ENCODE results near the gene ERCC2.
A peak's percentile ranks its signal among the peaks of the same experiment; 100 is the strongest.
"Not testable (repeated sequence)": the region's sequence is repeated elsewhere in the genome, so short reads cannot be mapped to it uniquely, and the experiment has no call there.

ERCC2 gene

GRCh38 chr19:45370410-45371204, at the start of gene ERCC2:
Gene ERCC2 (minus strand): TSS chr19:45370573. CDS start chr19:45370540, 33 bp downstream.
- peak; percentile 95 for DNase-seq

GRCh38 chr19:45419895-45420294, 49.5 kb upstream of the ERCC2 start:
- no peak for DNase-seq

- DNase-seq = no peak
Observed at GRCh38 chr19:45419396-45419795, 49.0 kb upstream of the ERCC2 start.

- DNase-seq = no peak
Observed at GRCh38 chr19:45418802-45419201, 48.4 kb upstream of the ERCC2 start.

- no peak for DNase-seq
Observed at GRCh38 chr19:45417151-45417550, 46.8 kb upstream of the ERCC2 start.

GRCh38 chr19:45414468-45414867, 44.1 kb upstream of the ERCC2 start:
- no peak for DNase-seq

GRCh38 chr19:45413497-45413896, 43.1 kb upstream of the ERCC2 start:
- DNase-seq = no peak

GRCh38 chr19:45410330-45410729, 40.0 kb upstream of the ERCC2 start:
- not testable (repeated sequence) for DNase-seq

- no peak for DNase-seq
Observed at GRCh38 chr19:45409557-45409920, 39.2 kb upstream of the ERCC2 start.

- DNase-seq = no peak
Observed at GRCh38 chr19:45408830-45409556, 38.6 kb upstream of the ERCC2 start.

- DNase-seq = no peak
Observed at GRCh38 chr19:45408121-45408520, 37.7 kb upstream of the ERCC2 start.

- DNase-seq = not testable (repeated sequence)
Observed at GRCh38 chr19:45407585-45407984, 37.2 kb upstream of the ERCC2 start.

- DNase-seq = no peak
Observed at GRCh38 chr19:45407091-45407375, 36.7 kb upstream of the ERCC2 start.

GRCh38 chr19:45406226-45407090, 36.1 kb upstream of the ERCC2 start, which contains the start of gene POLR1G:
Gene POLR1G (plus strand): TSS chr19:45406644. CDS start chr19:45406697, 53 bp downstream.
- DNase-seq = peak; percentile 82

- DNase-seq = peak; percentile 47
Observed at GRCh38 chr19:45405435-45406225, 35.3 kb upstream of the ERCC2 start.

GRCh38 chr19:45404557-45405434, 34.4 kb upstream of the ERCC2 start, which contains the start of gene PPP1R13L:
Gene PPP1R13L (minus strand): TSS chr19:45405069. CDS start chr19:45398318, 6,751 bp downstream.
- DNase-seq = peak; percentile 19

- DNase-seq = no peak
Observed at GRCh38 chr19:45403781-45404556, 33.6 kb upstream of the ERCC2 start.

- DNase-seq = no peak
Observed at GRCh38 chr19:45403272-45403671, 32.9 kb upstream of the ERCC2 start.

- DNase-seq = no peak
Observed at GRCh38 chr19:45402298-45403061, 32.1 kb upstream of the ERCC2 start.

GRCh38 chr19:45401815-45402214, 31.4 kb upstream of the ERCC2 start:
- no peak for DNase-seq
